Liver (tissue), 3 donors: Measurements from ENCODE around the gene TCOF1.

Experiments used
- FOXA1 ChIP-seq: IDR thresholded peaks from 2 replicates; pipeline ENCODE4 v1.6.1; 2016; ENCODE audit warnings: antibody characterized with exemption
- HNF4A ChIP-seq, 2 donors: conservative IDR thresholded peaks; 2 replicates each; pipeline ENCODE4 v1.6.1; 2016; ENCODE audit warnings: antibody characterized with exemption in 2 of 2, mild to moderate bottlenecking in 2 of 2
- RAD21 ChIP-seq, 2 donors: IDR thresholded peaks; 2 replicates each; pipeline ENCODE4 v1.6.1; 2016; ENCODE audit warnings: antibody characterized with exemption in 2 of 2, mild to moderate bottlenecking in 2 of 2
- SP1 ChIP-seq: IDR thresholded peaks from 2 replicates; pipeline ENCODE4 v1.6.1; 2018; ENCODE audit warnings: antibody characterized with exemption, mild to moderate bottlenecking
- TAF1 ChIP-seq: conservative IDR thresholded peaks from 2 replicates; pipeline ENCODE4 v1.6.1; 2016; ENCODE audit warnings: antibody characterized with exemption, mild to moderate bottlenecking
- YY1 ChIP-seq: IDR thresholded peaks from 2 replicates; pipeline ENCODE4 v1.6.1; 2016; ENCODE audit warnings: antibody characterized with exemption, mild to moderate bottlenecking
- ZBTB33 ChIP-seq: IDR thresholded peaks from 2 replicates; pipeline ENCODE4 v1.6.1; 2016; ENCODE audit warnings: antibody characterized with exemption
- TF ChIP-seq, protein P1 (sequence below): fragments of 150-350 bp; IDR thresholded peaks from 2 replicates; pipeline ENCODE4 v1.5.1; 2017; ENCODE audit warnings: improper control_type of control experiment, low read depth, low read length; ENCODE audit not compliant: missing input control
- donor health status: healthy.
- donor health status: healthy.

DNA sequence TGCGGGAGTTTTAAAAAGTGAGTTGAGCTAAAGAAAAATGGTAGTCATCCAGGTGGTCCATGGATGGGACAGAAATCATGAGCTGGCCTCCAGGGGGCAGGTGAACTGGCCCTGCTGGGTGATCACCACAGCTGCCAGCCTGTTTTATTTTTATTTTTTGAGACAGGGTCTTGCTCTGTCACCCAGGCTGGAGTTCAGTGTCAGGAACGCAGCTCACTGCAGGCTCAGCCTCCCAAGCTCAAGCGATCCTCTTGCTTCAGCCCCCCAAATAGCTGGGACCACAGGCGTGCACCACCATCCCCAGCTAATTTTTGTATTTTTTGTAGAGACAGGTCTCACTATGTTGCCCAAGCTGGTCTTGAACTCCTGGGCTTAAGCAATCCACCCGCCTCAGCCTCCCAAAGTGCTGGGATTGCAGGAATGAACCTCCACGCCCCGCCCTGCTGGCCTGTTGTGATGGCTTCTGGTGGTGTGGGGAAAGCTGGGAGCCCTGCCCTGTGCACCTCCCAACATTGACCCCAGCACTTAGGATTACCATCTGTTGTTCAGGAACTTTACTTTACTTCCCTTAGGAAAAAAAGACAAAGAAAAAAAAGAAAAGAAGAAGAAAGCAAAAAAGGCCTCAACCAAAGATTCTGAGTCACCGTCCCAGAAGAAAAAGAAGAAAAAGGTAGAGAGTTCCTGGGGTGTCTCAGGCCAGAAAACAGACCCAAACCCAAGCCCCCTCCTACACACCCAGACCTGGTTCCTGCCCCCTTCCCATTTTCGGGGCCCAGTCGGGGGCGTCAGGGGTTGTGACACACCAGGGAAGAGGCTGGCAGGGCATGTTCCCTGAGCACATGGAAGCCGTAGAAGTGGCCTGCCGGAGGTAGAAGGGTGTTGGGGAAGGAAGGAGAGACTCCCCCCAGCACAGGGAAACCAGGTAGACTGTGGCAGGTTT is 40.6 kb downstream of the TCOF1 start:
- TF ChIP-seq, protein P1, sequence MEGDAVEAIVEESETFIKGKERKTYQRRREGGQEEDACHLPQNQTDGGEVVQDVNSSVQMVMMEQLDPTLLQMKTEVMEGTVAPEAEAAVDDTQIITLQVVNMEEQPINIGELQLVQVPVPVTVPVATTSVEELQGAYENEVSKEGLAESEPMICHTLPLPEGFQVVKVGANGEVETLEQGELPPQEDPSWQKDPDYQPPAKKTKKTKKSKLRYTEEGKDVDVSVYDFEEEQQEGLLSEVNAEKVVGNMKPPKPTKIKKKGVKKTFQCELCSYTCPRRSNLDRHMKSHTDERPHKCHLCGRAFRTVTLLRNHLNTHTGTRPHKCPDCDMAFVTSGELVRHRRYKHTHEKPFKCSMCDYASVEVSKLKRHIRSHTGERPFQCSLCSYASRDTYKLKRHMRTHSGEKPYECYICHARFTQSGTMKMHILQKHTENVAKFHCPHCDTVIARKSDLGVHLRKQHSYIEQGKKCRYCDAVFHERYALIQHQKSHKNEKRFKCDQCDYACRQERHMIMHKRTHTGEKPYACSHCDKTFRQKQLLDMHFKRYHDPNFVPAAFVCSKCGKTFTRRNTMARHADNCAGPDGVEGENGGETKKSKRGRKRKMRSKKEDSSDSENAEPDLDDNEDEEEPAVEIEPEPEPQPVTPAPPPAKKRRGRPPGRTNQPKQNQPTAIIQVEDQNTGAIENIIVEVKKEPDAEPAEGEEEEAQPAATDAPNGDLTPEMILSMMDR: no peak
- TF ChIP-seq HNF4A (conservative IDR thresholded peaks at IDR 0.05) (no peak), RAD21 (IDR thresholded peaks at IDR 0.05) (no peak), SP1 (no peak), FOXA1 (no peak), YY1 (no peak), TAF1 (no peak), ZBTB33 (no peak)
